Thoracic aorta (tissue), 2 donors: Measurements from ENCODE around the gene B4GALNT2. TPM values are rescaled to one million over a fixed set of nuclear protein-coding genes. Genes with fewer than 3 reads are reported as not detected.

Experiments
- ATAC-seq: fragments of 150-250 bp; one replicate; pipeline ENCODE4 v1.8.0; 2017; ENCODE audit warnings: low read depth; ENCODE audit not compliant: insufficient number of reproducible peaks, low FRiP score
- DNase-seq: peaks from one replicate; pipeline ENCODE4 v3.0.0-alpha.2; 2020; ENCODE audit warnings: low spot score
- H3K27ac ChIP-seq, 2 donors: fragments of 200-600 bp; sonication (generic); 1 replicate in 1 of 2; 2 replicates in 1 of 2; pipeline ENCODE4 v1.5.1; 2016; ENCODE audit warnings: mild to moderate bottlenecking in 2 of 2, moderate library complexity in 2 of 2
- H3K27me3 ChIP-seq: fragments of 200-600 bp; sonication (generic); replicated peaks from 2 replicates; pipeline ENCODE4 v1.6.0; 2016; ENCODE audit warnings: mild to moderate bottlenecking; ENCODE audit not compliant: insufficient read depth
- H3K36me3 ChIP-seq: fragments of 200-600 bp; sonication (generic); one replicate; pipeline ENCODE4 v1.5.1; 2016
- H3K4me1 ChIP-seq, 2 donors: fragments of 200-600 bp; sonication (generic); 1 replicate in 1 of 2; 2 replicates in 1 of 2; pipeline versions ENCODE4 v1.5.1 to v1.6.0; 2016; ENCODE audit warnings: low read depth in 2 of 2, mild to moderate bottlenecking in 1 of 2; ENCODE audit not compliant: control insufficient read depth in 1 of 2
- H3K4me3 ChIP-seq: fragments of 200-600 bp; sonication (generic); 2 replicates; pipeline ENCODE4 v1.5.1; 2016; ENCODE audit warnings: mild to moderate bottlenecking
- H3K9me3 ChIP-seq: fragments of 200-600 bp; sonication (generic); 2 replicates; pipeline ENCODE4 v1.5.1; 2016
- CTCF ChIP-seq: fragments of 200-600 bp; sonication (generic); IDR thresholded peaks from one replicate; pipeline ENCODE4 v1.5.1; 2019; ENCODE audit warnings: antibody characterized with exemption
- total RNA-seq, 2 donors: library from RNA; depleted of rRNA; stranded (reverse); fragments of >200 nt; gene quantifications; one replicate each; pipeline versions ENCODE4 v1.1.0 to v1.2.3, GENCODE V29; 2016

Gene B4GALNT2
- total RNA-seq, 2 donors from 2014 or later, result not detected

GRCh38 chr17:49151996-49152395 is 19.4 kb downstream of the B4GALNT2 start:
- Histone ChIP-seq H3K27ac (no peak overlapping the region), H3K36me3 (no peaks in the 10 kb centered on the region), H3K9me3 (no peaks in the 10 kb centered on the region), H3K4me3 (no peak overlapping the region), H3K27me3 (no peaks in the 10 kb centered on the region), H3K4me1 (no peaks in the 10 kb centered on the region)
- TF ChIP-seq CTCF, result no peak
- ATAC-seq, result no peak
- DNase-seq, result no peak

- Histone ChIP-seq H3K27me3 (no peaks in the 10 kb centered on the region), H3K27ac (no peak overlapping the region), H3K4me1 (no peaks in the 10 kb centered on the region), H3K9me3 (no peaks in the 10 kb centered on the region), H3K4me3 (no peak overlapping the region), H3K36me3 (no peaks in the 10 kb centered on the region)
- ATAC-seq (no peak), DNase-seq (no peak)
- no peak for TF ChIP-seq CTCF
Measured at GRCh38 chr17:49156256-49156655, 23.7 kb downstream of the B4GALNT2 start.

DNA sequence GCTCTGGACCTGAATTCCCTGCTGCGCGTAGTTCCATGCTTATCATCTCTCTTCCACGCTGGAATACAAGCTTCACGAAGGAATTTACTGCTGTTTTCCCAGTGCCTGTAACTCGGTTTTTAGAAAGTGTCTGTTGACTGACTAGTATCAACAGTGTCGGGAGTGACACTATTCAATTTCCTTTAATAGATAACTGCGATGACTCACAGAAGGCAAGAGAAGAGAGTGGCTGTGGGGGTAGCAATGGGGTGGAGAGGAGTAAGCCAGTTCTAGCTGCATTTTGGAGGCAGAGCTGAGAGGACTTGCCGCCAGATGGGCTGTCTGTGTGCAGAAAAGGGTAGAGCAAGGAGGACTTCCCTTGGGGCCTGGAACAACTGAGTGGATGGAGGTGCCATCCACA is 25.2 kb downstream of the B4GALNT2 start:
- Histone ChIP-seq H3K4me1 (no peaks in the 10 kb centered on the region), H3K9me3 (no peaks in the 10 kb centered on the region), H3K27ac (no peak overlapping the region), H3K27me3 (no peaks in the 10 kb centered on the region), H3K4me3 (no peak overlapping the region), H3K36me3 (no peaks in the 10 kb centered on the region)
- ATAC-seq (no peak), DNase-seq (no peak)
- TF ChIP-seq CTCF, result no peak

GRCh38 chr17:49162866-49163265 is 30.3 kb downstream of the B4GALNT2 start:
- Histone ChIP-seq H3K4me3 (no peak overlapping the region), H3K4me1 (no peaks in the 10 kb centered on the region), H3K9me3 (no peaks in the 10 kb centered on the region), H3K27ac (no peak overlapping the region), H3K36me3 (no peaks in the 10 kb centered on the region), H3K27me3 (no peaks in the 10 kb centered on the region)
- ATAC-seq (no peak), DNase-seq (no peak)
- no peak for TF ChIP-seq CTCF

- Histone ChIP-seq H3K9me3 (no peaks in the 10 kb centered on the region), H3K4me3 (no peak overlapping the region), H3K27me3 (no peaks in the 10 kb centered on the region), H3K4me1 (no peaks in the 10 kb centered on the region), H3K36me3 (no peaks in the 10 kb centered on the region), H3K27ac (no peak overlapping the region)
- no peak for TF ChIP-seq CTCF
- ATAC-seq (no peak), DNase-seq (no peak)
Measured at GRCh38 chr17:49165143-49165542, 32.6 kb downstream of the B4GALNT2 start.
